H54 (cell line): Measurements from ENCODE around the gene FBXW8.

Experiments used
- DNase-seq: peaks from one replicate; pipeline ENCODE4 v3.0.0; 2011; ENCODE audit warnings: low spot score, mixed read lengths; ENCODE audit not compliant: insufficient read length
- FAIRE-seq: peaks from 3 replicates; lab custom pipeline; 2011; peaks lifted over from hg19 to GRCh38; lab: Jason Lieb, UNC
- POLR2A ChIP-seq: IDR thresholded peaks from 2 replicates; pipeline ENCODE4 v1.6.1; 2011; ENCODE audit warnings: low read depth, mild to moderate bottlenecking, low read length

FBXW8 gene

DNA sequence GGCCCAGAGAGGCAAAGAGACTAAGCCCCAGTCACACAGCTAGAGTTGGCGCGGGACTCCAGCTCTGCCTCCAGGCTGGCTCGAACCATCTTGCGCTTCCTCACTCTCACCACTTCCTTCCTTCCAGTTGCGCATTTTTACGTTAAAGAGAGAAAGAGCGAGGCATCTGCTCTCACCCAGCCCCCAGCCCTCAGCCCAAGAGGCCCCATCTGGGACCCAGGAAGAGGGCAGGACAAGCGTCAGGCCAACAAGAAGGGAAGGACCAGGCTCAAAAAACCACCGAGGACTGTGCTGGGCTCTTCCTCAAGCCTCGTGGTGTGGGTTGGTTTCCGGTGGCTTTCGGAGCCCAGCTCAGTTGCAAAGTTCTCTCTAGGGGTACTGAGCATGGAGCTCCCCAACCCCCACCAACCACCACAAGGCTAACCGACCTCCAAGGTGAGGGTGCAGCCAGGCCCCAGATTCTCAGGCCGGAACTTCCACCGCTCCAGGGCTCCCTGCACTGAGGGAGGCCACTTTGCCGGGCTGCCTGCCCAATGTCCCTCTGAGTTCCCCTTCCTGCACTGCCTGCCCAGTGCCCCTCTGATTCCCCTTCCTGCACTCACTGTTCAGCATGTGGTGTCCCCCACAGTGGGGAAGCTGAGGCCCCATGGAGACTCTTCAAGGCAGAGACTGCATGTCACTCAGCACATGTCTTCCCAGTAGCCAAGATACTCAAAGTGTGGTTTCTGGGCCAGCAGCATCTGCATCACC, 152.6 kb downstream of the FBXW8 start:
- DNase-seq = no peak
- TF ChIP-seq POLR2A = no peak
- FAIRE-seq = no peak

DNA sequence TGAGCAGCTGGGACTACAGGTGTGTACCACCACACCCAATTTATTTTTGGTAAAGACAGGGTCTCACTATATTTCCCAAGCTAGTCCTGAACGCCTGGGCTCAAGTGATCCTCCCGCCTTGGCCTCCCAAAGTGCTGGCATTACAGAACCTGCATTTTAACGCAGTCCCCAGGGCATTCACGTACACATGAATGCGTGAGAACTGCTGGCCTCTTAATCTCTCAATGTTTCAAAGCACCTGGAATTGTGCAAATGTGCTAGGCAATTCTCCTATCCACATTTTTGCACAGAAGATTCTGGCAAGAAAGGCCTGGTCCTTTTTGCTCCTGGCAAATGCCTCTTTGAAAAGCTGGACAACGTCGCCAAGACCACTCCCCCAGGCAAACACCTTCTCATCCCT, 153.3 kb downstream of the FBXW8 start:
- no peak for TF ChIP-seq POLR2A
- DNase-seq (no peak), FAIRE-seq (no peak)

DNA sequence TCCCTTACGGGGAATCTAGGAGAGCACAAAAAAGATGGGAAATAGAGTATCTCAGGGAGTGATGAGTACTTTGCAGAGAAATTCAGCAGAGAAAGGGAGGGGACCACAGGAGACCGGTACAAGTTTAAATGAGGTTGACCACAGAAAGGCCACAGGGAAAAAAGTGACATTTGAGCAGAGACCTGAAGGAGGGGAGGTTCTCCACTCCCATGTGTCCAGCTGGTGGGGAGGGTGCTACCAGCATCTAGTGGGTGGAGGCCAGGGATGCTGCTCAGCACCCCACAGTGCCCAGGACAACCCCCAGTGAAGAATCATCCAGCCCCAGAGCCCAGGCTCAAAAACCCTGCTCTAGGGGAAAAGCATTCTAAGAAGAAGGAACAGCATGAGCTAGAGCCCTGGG, 153.8 kb downstream of the FBXW8 start:
- no peak for DNase-seq
- no peak for FAIRE-seq
- no peak for TF ChIP-seq POLR2A

DNA sequence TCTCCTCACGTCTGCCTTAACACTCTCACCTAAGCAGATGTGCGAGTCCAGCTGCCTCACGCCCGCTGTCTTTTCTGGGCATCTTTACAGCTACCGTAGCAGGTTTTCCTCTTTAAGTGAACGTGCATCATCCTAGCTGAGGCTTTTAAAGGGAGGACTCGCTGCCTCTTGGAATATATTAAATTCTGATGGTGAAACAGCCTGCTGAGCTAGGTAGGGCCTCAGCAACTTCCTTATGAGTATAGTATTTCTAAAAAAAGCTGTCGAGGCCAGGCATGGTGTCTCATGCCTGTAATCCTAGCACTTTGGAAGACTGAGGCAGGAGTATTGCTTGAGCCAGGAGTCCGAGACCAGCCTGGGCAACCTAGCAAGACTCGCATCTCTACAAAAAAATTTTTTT, 156.3 kb downstream of the FBXW8 start:
- no peak for TF ChIP-seq POLR2A
- FAIRE-seq (no peak), DNase-seq (no peak)

- no peak for FAIRE-seq
- no peak for TF ChIP-seq POLR2A
- no peak for DNase-seq
Measured at GRCh38 chr12:117067638-117068037, 156.9 kb downstream of the FBXW8 start.

DNA sequence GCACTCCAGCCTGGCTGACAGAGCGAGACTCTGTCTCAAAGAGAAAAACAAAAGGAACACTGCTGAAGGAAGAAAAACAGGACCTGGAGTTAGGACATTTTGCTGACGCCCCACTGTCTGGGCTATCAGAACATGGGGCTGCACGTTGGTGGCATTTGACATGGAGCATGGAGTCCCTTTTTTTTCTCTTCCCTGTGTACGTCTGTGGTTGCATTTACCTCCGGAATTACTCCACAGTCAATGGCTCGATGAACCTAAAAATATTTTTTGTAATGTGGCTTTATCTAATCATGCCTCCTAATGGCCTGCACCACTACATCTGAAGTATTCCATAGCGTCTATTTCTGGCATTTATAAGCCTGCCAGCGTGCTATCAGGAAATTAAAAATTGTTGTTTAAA, 157.7 kb downstream of the FBXW8 start:
- DNase-seq = no peak
- no peak for TF ChIP-seq POLR2A
- FAIRE-seq = no peak

- TF ChIP-seq POLR2A = no peak
- no peak for FAIRE-seq
- DNase-seq = no peak
Measured at GRCh38 chr12:117069101-117069797, 158.5 kb downstream of the FBXW8 start.

DNA sequence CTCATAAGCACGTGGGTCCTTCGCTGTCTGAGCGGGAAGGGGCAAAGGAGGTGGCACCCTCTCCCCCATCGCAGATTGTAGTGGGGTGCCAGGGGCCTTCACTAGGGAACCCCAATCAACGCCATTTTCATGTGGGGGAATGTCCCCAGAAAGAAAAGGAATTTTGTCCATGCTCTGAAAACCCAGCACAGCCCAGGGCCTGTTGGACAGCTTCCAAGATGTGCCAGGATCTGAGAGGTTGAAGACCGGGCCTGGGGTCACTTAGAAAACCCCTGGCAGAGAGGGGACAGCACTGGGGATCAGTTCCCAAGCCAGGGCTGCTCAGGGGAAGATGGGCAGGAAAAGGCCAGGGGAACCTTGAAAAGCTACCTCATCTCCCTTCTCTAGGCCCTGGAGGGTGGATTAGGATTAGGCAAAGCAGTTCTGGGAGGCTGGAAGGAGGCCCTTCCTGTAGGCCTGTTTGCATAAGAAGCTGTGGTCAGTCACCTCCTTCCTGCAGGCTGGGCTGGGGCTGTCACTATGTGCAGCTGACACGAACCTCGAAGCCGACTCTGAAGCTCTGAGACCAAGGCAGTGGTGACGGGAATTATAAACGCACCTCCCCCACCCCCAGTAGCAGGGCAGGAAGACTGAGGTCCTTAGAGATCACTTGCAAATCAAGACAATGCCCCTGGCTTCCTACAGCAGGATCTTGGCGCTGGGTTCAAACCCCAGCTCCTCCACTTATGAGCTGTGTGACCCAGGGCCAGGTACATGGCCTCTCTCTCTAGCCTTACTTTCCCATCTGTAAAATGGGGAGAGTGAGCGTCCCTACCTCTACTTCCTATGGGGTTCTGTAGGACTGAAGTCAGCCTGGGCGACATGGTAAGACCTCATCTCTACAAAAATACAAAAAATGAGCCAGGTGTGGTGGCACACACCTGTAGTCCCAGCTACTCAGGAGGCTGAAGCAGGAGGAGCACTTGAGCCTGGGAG, 159.5 kb downstream of the FBXW8 start:
- no peak for TF ChIP-seq POLR2A
- no peak for DNase-seq
- FAIRE-seq = no peak

- FAIRE-seq (no peak), DNase-seq (no peak)
- no peak for TF ChIP-seq POLR2A
Measured at GRCh38 chr12:117071009-117071408, 160.3 kb downstream of the FBXW8 start.

DNA sequence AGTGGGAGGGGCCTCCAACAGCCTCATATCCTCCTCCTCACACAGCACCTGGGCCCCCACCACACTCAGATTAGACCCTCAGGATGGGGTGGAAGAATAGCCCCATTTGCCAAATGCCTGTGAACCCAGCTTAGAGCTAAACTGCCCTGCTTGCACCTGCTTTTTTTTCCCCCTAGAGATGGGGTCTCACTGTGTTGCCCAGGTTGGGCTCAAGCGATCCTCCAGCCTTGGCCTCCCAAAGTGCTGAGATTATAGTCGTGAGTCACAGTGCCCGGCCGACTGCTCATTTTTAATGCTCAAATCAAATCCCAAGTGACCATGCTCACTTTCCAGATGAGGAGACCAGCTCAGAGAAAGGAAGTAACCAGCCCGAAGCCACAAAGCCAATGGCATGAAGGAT, 161.4 kb downstream of the FBXW8 start:
- TF ChIP-seq POLR2A = no peak
- FAIRE-seq (no peak), DNase-seq (no peak)

- no peak for TF ChIP-seq POLR2A
- FAIRE-seq (no peak), DNase-seq (no peak)
Measured at GRCh38 chr12:117072736-117073490, 162.2 kb downstream of the FBXW8 start.

DNA sequence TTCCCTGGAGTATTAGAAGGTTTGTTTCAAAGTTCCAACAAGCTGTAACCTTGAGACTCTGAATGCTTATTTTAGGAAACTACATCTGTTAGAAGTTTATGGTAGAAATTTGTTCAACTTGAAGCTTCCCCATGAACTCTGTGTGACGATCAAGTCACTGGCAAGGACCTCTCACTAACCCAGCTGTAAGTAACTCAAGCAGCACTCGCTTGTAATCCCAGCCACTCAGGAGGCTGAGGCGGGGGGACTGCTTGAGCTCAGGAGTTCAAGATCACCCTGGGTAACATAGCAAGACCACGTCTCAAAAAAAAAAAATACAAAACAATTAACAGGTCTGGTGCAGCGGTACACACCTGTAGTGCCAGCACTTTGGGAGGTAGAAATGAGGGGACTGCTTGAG, 162.9 kb downstream of the FBXW8 start:
- no peak for DNase-seq
- no peak for TF ChIP-seq POLR2A
- no peak for FAIRE-seq
